IMR-90 (cell line): ENCODE results near the gene ADPGK. TPM values are rescaled to one million over a fixed set of nuclear protein-coding genes. Genes with fewer than 3 reads are reported as not detected.

Experiments
- ATAC-seq: fragments of 200-7000 bp; cut with Tn5 transposase; 2 replicates; pipeline ENCODE4 v1.9.1; 2020; ENCODE audit warnings: low read depth, mild to moderate bottlenecking, moderate library complexity
- BruUV-seq: library from RNA; stranded (reverse); fragments of 400-500 nt; replicated peaks from 2 replicates; lab custom pipeline; 2021; lab: Mats Ljungman, UMichigan
- CTCF ChIA-PET: fragments of 300-600 bp; formaldehyde crosslinking; extraction: SDS; loops from one replicate; lab custom pipeline; 2021; ENCODE audit warnings: antibody characterized with exemption; lab: Yijun Ruan, JAX
- POLR2A ChIA-PET: fragments of 300-600 bp; sonication (Branson Sonifier 250); formaldehyde crosslinking; loops from one replicate; lab custom pipeline; 2022; ENCODE audit warnings: antibody characterized with exemption; ENCODE audit not compliant: unreplicated experiment; lab: Charles Lee
- DNase-seq: peaks from one replicate; pipeline ENCODE4 v3.0.0; 2013
- H2AFZ ChIP-seq: replicated peaks from 2 replicates; pipeline ENCODE3; 2013; ENCODE audit warnings: low read length, mild to moderate bottlenecking; ENCODE audit not compliant: poor library complexity
- H2AK5ac ChIP-seq: 2 replicates; pipeline ENCODE4 v1.6.1; 2013; ENCODE audit warnings: low read depth, low read length, inconsistent platforms
- H2AK9ac ChIP-seq: replicated peaks from 2 replicates; pipeline ENCODE3; 2013; ENCODE audit warnings: mild to moderate bottlenecking, low read depth, low read length, moderate library complexity; ENCODE audit not compliant: poor library complexity
- H2BK120ac ChIP-seq: 2 replicates; pipeline ENCODE4 v1.6.1; 2013; ENCODE audit warnings: low read depth, low read length, inconsistent platforms
- H2BK15ac ChIP-seq: 3 replicates; pipeline ENCODE4 v1.6.1; 2013; ENCODE audit warnings: low read depth, low read length, inconsistent platforms
- H2BK20ac ChIP-seq: 2 replicates; pipeline ENCODE4 v1.6.1; 2013; ENCODE audit warnings: low read depth, mild to moderate bottlenecking, inconsistent platforms, low read length, moderate library complexity
- H2BK5ac ChIP-seq: 2 replicates; pipeline ENCODE4 v1.6.1; 2013; ENCODE audit warnings: mild to moderate bottlenecking, low read depth, low read length, inconsistent platforms; ENCODE audit not compliant: poor library complexity, severe bottlenecking
- H3K14ac ChIP-seq: replicated peaks from 2 replicates; pipeline ENCODE4 v1.6.1; 2013; ENCODE audit warnings: low read depth, low read length, inconsistent platforms
- H3K18ac ChIP-seq: 2 replicates; pipeline ENCODE4 v1.6.1; 2013; ENCODE audit warnings: low read depth, low read length, control low read depth
- H3K23ac ChIP-seq: 2 replicates; pipeline ENCODE4 v1.6.1; 2013; ENCODE audit warnings: low read depth, low read length, inconsistent platforms
- H3K27ac ChIP-seq: 2 replicates; pipeline ENCODE4 v1.5.1; 2013; ENCODE audit warnings: mild to moderate bottlenecking, control low read depth, low read length; ENCODE audit not compliant: insufficient read depth
- H3K27me3 ChIP-seq: 2 replicates; pipeline ENCODE4 v1.6.1; 2013; ENCODE audit warnings: low read length; ENCODE audit not compliant: control insufficient read depth, insufficient read depth
- H3K36me3 ChIP-seq: 2 replicates; pipeline ENCODE4 v1.6.1; 2013; ENCODE audit warnings: low read length, mixed read lengths; ENCODE audit not compliant: control insufficient read depth, insufficient read depth
- H3K4ac ChIP-seq: 2 replicates; pipeline ENCODE4 v1.6.1; 2013; ENCODE audit warnings: low read depth, low read length, inconsistent platforms
- H3K4me1 ChIP-seq: 2 replicates; pipeline ENCODE4 v1.6.1; 2013; ENCODE audit warnings: low read length, mixed read lengths; ENCODE audit not compliant: control insufficient read depth, insufficient read depth
- H3K4me2 ChIP-seq: 2 replicates; pipeline ENCODE4 v1.6.1; 2013; ENCODE audit warnings: low read depth, mild to moderate bottlenecking, control low read depth, low read length, moderate library complexity
- H3K4me3 ChIP-seq: 2 replicates; pipeline ENCODE4 v1.5.1; 2013; ENCODE audit warnings: low read depth, mild to moderate bottlenecking, control low read depth, low read length, moderate library complexity; ENCODE audit not compliant: insufficient read depth
- H3K56ac ChIP-seq: 2 replicates; pipeline ENCODE4 v1.6.1; 2013; ENCODE audit warnings: low read length, inconsistent platforms; ENCODE audit not compliant: insufficient read depth; ENCODE audit errors: extremely low read depth
- H3K79me1 ChIP-seq, 2 experiments: 2 replicates each; pipeline ENCODE4 v1.6.1; 2013; ENCODE audit warnings: low read length in 2 of 2, inconsistent platforms in 1 of 2, low read depth in 1 of 2
- H3K9ac ChIP-seq: 2 replicates; pipeline ENCODE4 v1.6.1; 2013; ENCODE audit warnings: low read depth, low read length, control low read depth
- H3K9me1 ChIP-seq: 2 replicates; pipeline ENCODE4 v1.6.1; 2013; ENCODE audit warnings: low read length, inconsistent platforms; ENCODE audit not compliant: insufficient read depth
- H3K9me3 ChIP-seq: 2 replicates; pipeline ENCODE4 v1.6.1; 2013; ENCODE audit warnings: low read length; ENCODE audit not compliant: control insufficient read depth, insufficient read depth
- H4K20me1 ChIP-seq: 2 replicates; pipeline ENCODE4 v1.6.1; 2013; ENCODE audit warnings: low read length, inconsistent platforms; ENCODE audit not compliant: insufficient read depth
- H4K5ac ChIP-seq: 2 replicates; pipeline ENCODE4 v1.6.1; 2013; ENCODE audit warnings: mild to moderate bottlenecking, low read depth, low read length, control low read depth
- H4K8ac ChIP-seq, 2 experiments: 2 replicates each; pipeline ENCODE4 v1.6.1; 2013; ENCODE audit warnings: low read depth in 2 of 2, low read length in 2 of 2, control low read depth in 1 of 2, inconsistent platforms in 1 of 2
- H4K91ac ChIP-seq: 2 replicates; pipeline ENCODE4 v1.6.1; 2013; ENCODE audit warnings: low read depth, low read length, inconsistent platforms; ENCODE audit not compliant: insufficient read depth
- BHLHE40 ChIP-seq: fragments of 150-350 bp; IDR thresholded peaks from 2 replicates; pipeline ENCODE4 v1.6.1; 2016; ENCODE audit warnings: mild to moderate bottlenecking, low read depth, low read length
- CEBPB ChIP-seq: IDR thresholded peaks from 2 replicates; pipeline ENCODE4 v1.6.1; 2012; ENCODE audit warnings: low read depth, low read length, improper control_type of control experiment
- CHD1 ChIP-seq: IDR thresholded peaks from 2 replicates; pipeline ENCODE4 v1.6.1; 2012; ENCODE audit warnings: low read depth, low read length, improper control_type of control experiment
- CTCF ChIP-seq: conservative IDR thresholded peaks from 2 replicates; pipeline ENCODE4 v1.5.1; 2012; ENCODE audit warnings: mild to moderate bottlenecking, low read depth, low read length, improper control_type of control experiment
- ELK1 ChIP-seq: fragments of 150-350 bp; IDR thresholded peaks from 2 replicates; pipeline ENCODE4 v1.6.1; 2016; ENCODE audit warnings: low read depth, mild to moderate bottlenecking, low read length, moderate library complexity, borderline replicate concordance
- MAFK ChIP-seq: IDR thresholded peaks from 2 replicates; pipeline ENCODE4 v1.6.1; 2012; ENCODE audit warnings: low read depth, low read length, improper control_type of control experiment
- MAZ ChIP-seq: IDR thresholded peaks from 2 replicates; pipeline ENCODE4 v1.6.1; 2012; ENCODE audit warnings: low read depth, mild to moderate bottlenecking, low read length, improper control_type of control experiment, moderate library complexity, borderline replicate concordance
- NFE2L2 ChIP-seq: fragments of 150-350 bp; IDR thresholded peaks from 2 replicates; pipeline ENCODE4 v1.6.1; 2016; ENCODE audit warnings: low read depth, mild to moderate bottlenecking, low read length
- RAD21 ChIP-seq: IDR thresholded peaks from 2 replicates; pipeline ENCODE4 v1.6.1; 2012; ENCODE audit warnings: low read length, improper control_type of control experiment
- RCOR1 ChIP-seq: IDR thresholded peaks from 2 replicates; pipeline ENCODE4 v1.6.1; 2012; ENCODE audit warnings: mild to moderate bottlenecking, low read length, improper control_type of control experiment; ENCODE audit not compliant: insufficient replicate concordance
- WGBS, 2 experiments: methylation state at CpG; one replicate each; pipeline versions ENCODE4 v1.1.5 to v1.1.7; 2013; ENCODE audit warnings: missing lambda C conversion rate in 2 of 2; ENCODE audit not compliant: insufficient read length in 1 of 2; ENCODE audit errors: extremely low coverage in 2 of 2; 5-methylcytosine and 5-hydroxymethylcytosine counted together
- dilution Hi-C: fragments of 300-500 bp; cut with HindIII; formaldehyde crosslinking; loops from one replicate; pipeline ENCODE4 v1.14.3; 2018; ENCODE audit warnings: low sequenced_read_pairs; ENCODE audit not compliant: unreplicated experiment
- in situ Hi-C: fragments of 300-500 bp; cut with MboI; formaldehyde crosslinking; loops from 3 replicates; pipeline ENCODE4 v1.14.3; 2019; ENCODE audit warnings: low sequenced_read_pairs, inconsistent platforms, mixed read lengths
- intact Hi-C: fragments of 100-400 bp; cut with micrococcal nuclease; formaldehyde crosslinking; loops from 2 replicates; pipeline ENCODE4 v1.10.0; 2022
- polyA plus RNA-seq, 3 experiments: library from polyadenylated mRNA; depleted of rRNA; stranded (reverse); fragments of >200 nt; gene quantifications; 2 replicates each; pipeline ENCODE4 v1.2.3, GENCODE V29; 2012; ENCODE audit warnings: low replicate concordance in 1 of 3
- total RNA-seq: library from RNA; depleted of rRNA; stranded (reverse); fragments of >200 nt; gene quantifications from 2 replicates; pipeline ENCODE4 v1.2.3, GENCODE V29; 2012

The ADPGK gene
- total and polyA plus RNA-seq, 2 of the 4 experiments (the other 2 are of a cell fraction), result 53.2 to 62.8 TPM

- no peak overlapping the region for H2BK5ac ChIP-seq
- WGBS, 2 experiments, result no CpG with 5 or more reads among the region's 4 CpGs
- H2AK9ac ChIP-seq, result no peak overlapping the region
- H4K8ac ChIP-seq, result no peak overlapping the region
- H2BK20ac ChIP-seq, result no peak overlapping the region
- no peak overlapping the region for H3K14ac ChIP-seq
- H2AFZ ChIP-seq, result no peak overlapping the region
- H3K4me1 ChIP-seq, result no peaks in the 10 kb centered on the region
- H3K4me3 ChIP-seq, result no peak overlapping the region
- no peaks in the 10 kb centered on the region for H3K36me3 ChIP-seq
- H4K20me1 ChIP-seq, result no peaks in the 10 kb centered on the region
- no TSS peak for BruUV-seq
- no peak overlapping the region for H3K56ac ChIP-seq
- no peak overlapping the region for H3K4me2 ChIP-seq
- H3K27ac ChIP-seq, result no peak overlapping the region
- ChIA-PET POLR2A (no interaction called here), CTCF (no interaction called here)
- H3K9me3 ChIP-seq, result no peaks in the 10 kb centered on the region
- H4K5ac ChIP-seq, result no peak overlapping the region
- in situ Hi-C loops, result no loop called here
- H2BK15ac ChIP-seq, result no peak overlapping the region
- intact Hi-C loops, result no loop called here
- H3K9me1 ChIP-seq, result no peaks in the 10 kb centered on the region; the same call in 1 of the 2 replicates
- H2BK120ac ChIP-seq, result no peak overlapping the region
- H3K9ac ChIP-seq, result no peak overlapping the region
- dilution Hi-C loops, result no loop called here
- no peak overlapping the region for H3K18ac ChIP-seq
- H3K4ac ChIP-seq, result no peak overlapping the region
- DNase-seq (no peak), ATAC-seq (no peak)
- H3K23ac ChIP-seq, result no peak overlapping the region
- peaks cover 32% of the 10 kb centered on the region for H3K27me3 ChIP-seq
- TF ChIP-seq RAD21, result no peak
- no peak for TF ChIP-seq CTCF
- no peak for TF ChIP-seq RCOR1
- TF ChIP-seq NFE2L2, result no peak
- no peak for TF ChIP-seq MAZ
- no peak for TF ChIP-seq BHLHE40
- no peak for TF ChIP-seq MAFK
- TF ChIP-seq ELK1, result no peak
- TF ChIP-seq CEBPB, result no peak
- TF ChIP-seq CHD1, result no peak
- no peak overlapping the region for H2AK5ac ChIP-seq
- no peaks in the 10 kb centered on the region for H3K79me1 ChIP-seq
- no peak overlapping the region for H4K91ac ChIP-seq
These were observed 25.8 kb upstream of the ADPGK start for GRCh38 chr15:72809329-72809728.
